AG04450 (cell line): ENCODE data around the gene CAMSAP1. TPM values are rescaled to one million over a fixed set of nuclear protein-coding genes. Genes with fewer than 3 reads are reported as not detected.
"Not testable (repeated sequence)": the region's sequence is repeated elsewhere in the genome, so short reads cannot be mapped to it uniquely, and the experiment has no call there.

Experiments used
- CTCF ChIA-PET: fragments of 300-600, 350-600 bp; formaldehyde crosslinking; extraction: SDS; loops from one replicate; lab custom pipeline; 2022; ENCODE audit warnings: antibody characterized with exemption, inconsistent platforms; lab: Charles Lee
- POLR2A ChIA-PET: fragments of 350-600 bp; formaldehyde crosslinking; extraction: SDS; loops from one replicate; lab custom pipeline; 2021; ENCODE audit warnings: antibody characterized with exemption, inconsistent platforms; lab: Yijun Ruan, JAX
- DNase-seq: peaks from one replicate; pipeline ENCODE4 v3.0.0-alpha.2; 2011; ENCODE audit warnings: low read depth, low spot score
- H3K27ac ChIP-seq: one replicate; pipeline ENCODE4 v1.5.1; 2012; ENCODE audit warnings: low read depth, low read length, control low read depth
- H3K27me3 ChIP-seq: one replicate; pipeline ENCODE4 v1.6.0; 2012; ENCODE audit warnings: low read length; ENCODE audit not compliant: control insufficient read depth, insufficient read depth
- H3K4me3 ChIP-seq: 2 replicates; pipeline ENCODE4 v1.5.1; 2011; ENCODE audit warnings: mild to moderate bottlenecking, low read depth, low read length, control low read depth
- H3K9me3 ChIP-seq: 2 replicates; pipeline ENCODE4 v1.5.1; 2012; ENCODE audit warnings: low read length; ENCODE audit not compliant: control insufficient read depth, insufficient read depth
- CTCF ChIP-seq: IDR thresholded peaks from 2 replicates; pipeline ENCODE4 v1.5.1; 2011; ENCODE audit warnings: low read depth, low read length, control low read depth, inconsistent platforms
- polyA plus RNA-seq: library from polyadenylated mRNA; depleted of rRNA; stranded (reverse); fragments of >200 nt; gene quantifications from 2 replicates; pipeline ENCODE4 v1.2.3, GENCODE V29; 2011

Gene CAMSAP1
- polyA plus RNA-seq, 1 experiment: 7.8 TPM

GRCh38 chr9:135951889-135952663, 44.7 kb upstream of the CAMSAP1 start:
- Histone ChIP-seq H3K9me3 (peaks cover 6% of the 10 kb centered on the region; the same call in 1 of the 2 replicates), H3K4me3 (no peak overlapping the region), H3K27ac (peak overlapping the region; percentile 84), H3K27me3 (no peaks in the 10 kb centered on the region)
- peak; percentile 62 for DNase-seq
- ChIA-PET CTCF (no interaction called here), POLR2A (no interaction called here)
- TF ChIP-seq CTCF: no peak

GRCh38 chr9:135951310-135951709, 44.0 kb upstream of the CAMSAP1 start:
- CTCF ChIA-PET: not testable (repeated sequence)

GRCh38 chr9:135950841-135951240, 43.5 kb upstream of the CAMSAP1 start:
- H3K27me3 ChIP-seq, H3K9me3 ChIP-seq, H3K27ac ChIP-seq, H3K4me3 ChIP-seq, DNase-seq, POLR2A ChIA-PET: not testable (repeated sequence)
- CTCF ChIA-PET: interaction anchor here (1.3 kb wide), 1 partner anchor 17 kb away, joined by 6 read pairs; no protein-coding TSS in a partner anchor

More at GRCh38 chr9:135951310-135951709, 44.0 kb upstream of the CAMSAP1 start:
- peak overlapping the region; percentile 39 for H3K27ac ChIP-seq
- DNase-seq, H3K27me3 ChIP-seq, H3K4me3 ChIP-seq, H3K9me3 ChIP-seq, POLR2A ChIA-PET: not testable (repeated sequence)

GRCh38 chr9:135950135-135950682, 42.9 kb upstream of the CAMSAP1 start:
- Histone ChIP-seq H3K27me3 (no peaks in the 10 kb centered on the region), H3K27ac (peak overlapping the region; percentile 39), H3K9me3 (peaks cover 6% of the 10 kb centered on the region; the same call in 1 of the 2 replicates), H3K4me3 (no peak overlapping the region)
- no peak for TF ChIP-seq CTCF
- ChIA-PET POLR2A (no interaction called here), CTCF (interaction anchor here (1.3 kb wide), 1 partner anchor 17 kb away, joined by 6 read pairs; no protein-coding TSS in a partner anchor)
- no peak for DNase-seq

- Histone ChIP-seq H3K9me3 (peaks cover 6% of the 10 kb centered on the region; the same call in 1 of the 2 replicates), H3K4me3 (no peak overlapping the region), H3K27ac (peak overlapping the region; percentile 39), H3K27me3 (no peaks in the 10 kb centered on the region)
- CTCF ChIA-PET: interaction anchor here (1.3 kb wide), 1 partner anchor 18 kb away, joined by 6 read pairs; no protein-coding TSS in a partner anchor
- no peak for DNase-seq
- no peak for TF ChIP-seq CTCF
- POLR2A ChIA-PET: no interaction called here
Observed at GRCh38 chr9:135949501-135950134, 42.3 kb upstream of the CAMSAP1 start.
